IPS DF 19.7 (cell line): ENCODE data around the gene VPREB1.
"Not testable (repeated sequence)": the region's sequence is repeated elsewhere in the genome, so short reads cannot be mapped to it uniquely, and the experiment has no call there.

Experiments
- DNase-seq: peaks from one replicate; pipeline ENCODE4 v3.0.0-alpha.2; 2013; ENCODE audit warnings: low read depth, low spot score

The VPREB1 gene

DNA sequence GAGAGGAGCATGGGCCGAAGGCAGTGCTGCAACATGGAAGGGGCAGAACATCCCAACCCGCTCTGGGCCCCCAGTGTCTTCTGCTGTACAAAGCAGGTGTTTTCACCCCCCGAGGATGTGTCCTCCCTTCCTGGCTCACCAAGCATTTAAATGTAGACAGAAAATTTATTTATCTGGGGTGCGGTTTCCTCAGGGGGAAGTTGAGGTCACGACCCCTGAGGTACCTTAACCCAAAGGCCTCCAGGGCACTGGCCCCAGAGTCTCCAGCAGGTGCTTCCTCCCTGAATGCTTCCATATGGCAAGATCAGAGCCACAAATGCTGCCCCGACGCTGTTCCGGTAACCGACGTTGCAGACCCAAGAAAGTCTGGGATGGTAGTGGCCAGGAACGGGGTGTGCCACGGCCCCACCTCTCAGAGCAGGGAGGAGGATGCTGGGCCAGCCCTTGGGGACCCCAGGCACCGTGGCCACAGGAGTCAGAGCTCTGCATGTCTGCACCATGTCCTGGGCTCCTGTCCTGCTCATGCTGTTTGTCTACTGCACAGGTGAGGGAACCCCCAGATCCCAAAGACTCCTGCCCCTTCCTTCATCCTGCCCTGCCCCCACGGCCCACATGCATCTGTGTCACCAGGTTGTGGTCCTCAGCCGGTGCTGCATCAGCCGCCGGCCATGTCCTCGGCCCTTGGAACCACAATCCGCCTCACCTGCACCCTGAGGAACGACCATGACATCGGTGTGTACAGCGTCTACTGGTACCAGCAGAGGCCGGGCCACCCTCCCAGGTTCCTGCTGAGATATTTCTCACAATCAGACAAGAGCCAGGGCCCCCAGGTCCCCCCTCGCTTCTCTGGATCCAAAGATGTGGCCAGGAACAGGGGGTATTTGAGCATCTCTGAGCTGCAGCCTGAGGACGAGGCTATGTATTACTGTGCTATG is at the start of gene VPREB1:
TSS of gene VPREB1 (plus strand) at position 471 of the 935 bp plus-strand sequence. CDS start at position 499, 28 bp downstream.
- no peak for DNase-seq

DNA sequence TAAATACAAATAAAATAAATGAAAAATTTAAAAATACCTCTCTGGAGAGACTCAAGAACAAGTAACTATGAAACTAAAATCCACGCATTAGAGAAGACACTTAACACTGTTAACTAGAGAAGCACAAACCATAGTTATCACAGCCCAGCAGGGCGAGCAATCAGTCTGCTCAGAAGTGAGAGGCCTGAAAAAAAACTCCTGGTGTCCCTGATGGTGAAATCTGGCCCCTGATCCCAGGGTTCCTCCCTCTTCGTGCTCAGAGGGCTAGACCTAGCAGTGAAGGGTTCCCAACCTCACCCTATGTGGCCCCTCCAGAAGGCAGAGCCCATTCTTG is 49.7 kb upstream of the VPREB1 start:
- DNase-seq = no peak

GRCh38 chr22:22195265-22196017 is 49.1 kb upstream of the VPREB1 start:
- DNase-seq = peak; percentile 69

GRCh38 chr22:22196018-22196533 is 48.5 kb upstream of the VPREB1 start:
- DNase-seq = no peak

- no peak for DNase-seq
Measured at GRCh38 chr22:22196833-22197477, 47.6 kb upstream of the VPREB1 start.

GRCh38 chr22:22197993-22198402 is 46.6 kb upstream of the VPREB1 start:
- no peak for DNase-seq

- DNase-seq = no peak
Measured at GRCh38 chr22:22198751-22199150, 45.8 kb upstream of the VPREB1 start.

DNA sequence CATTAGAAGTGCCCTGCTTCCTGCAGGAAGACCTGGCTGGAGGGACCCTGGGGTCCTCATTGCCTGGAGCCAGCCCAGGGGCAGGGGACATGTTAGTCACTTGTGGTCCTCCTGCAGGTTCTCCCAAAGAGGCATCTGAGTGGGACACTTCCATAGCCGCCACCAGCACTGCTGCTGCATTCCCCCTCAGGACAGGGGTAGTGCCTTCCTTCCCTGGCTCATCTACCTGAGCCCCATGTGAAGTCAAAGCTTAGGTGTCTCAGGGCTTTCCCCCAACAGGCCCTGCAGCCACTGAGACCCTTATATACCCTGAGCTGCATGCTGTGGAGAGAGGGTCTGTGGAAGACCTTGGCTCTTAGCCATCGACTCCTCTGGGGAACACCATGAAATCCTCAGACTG is 45.0 kb upstream of the VPREB1 start:
- no peak for DNase-seq

GRCh38 chr22:22200569-22201184 is 43.9 kb upstream of the VPREB1 start:
- no peak for DNase-seq

- DNase-seq = no peak
Measured at GRCh38 chr22:22201185-22201929, 43.2 kb upstream of the VPREB1 start.

GRCh38 chr22:22201930-22202343 is 42.6 kb upstream of the VPREB1 start:
- no peak for DNase-seq

- no peak for DNase-seq
Measured at GRCh38 chr22:22203048-22203971, 41.3 kb upstream of the VPREB1 start.

- DNase-seq = no peak
Measured at GRCh38 chr22:22207845-22208564, 36.6 kb upstream of the VPREB1 start.

GRCh38 chr22:22208652-22209051 is 35.9 kb upstream of the VPREB1 start:
- no peak for DNase-seq

DNA sequence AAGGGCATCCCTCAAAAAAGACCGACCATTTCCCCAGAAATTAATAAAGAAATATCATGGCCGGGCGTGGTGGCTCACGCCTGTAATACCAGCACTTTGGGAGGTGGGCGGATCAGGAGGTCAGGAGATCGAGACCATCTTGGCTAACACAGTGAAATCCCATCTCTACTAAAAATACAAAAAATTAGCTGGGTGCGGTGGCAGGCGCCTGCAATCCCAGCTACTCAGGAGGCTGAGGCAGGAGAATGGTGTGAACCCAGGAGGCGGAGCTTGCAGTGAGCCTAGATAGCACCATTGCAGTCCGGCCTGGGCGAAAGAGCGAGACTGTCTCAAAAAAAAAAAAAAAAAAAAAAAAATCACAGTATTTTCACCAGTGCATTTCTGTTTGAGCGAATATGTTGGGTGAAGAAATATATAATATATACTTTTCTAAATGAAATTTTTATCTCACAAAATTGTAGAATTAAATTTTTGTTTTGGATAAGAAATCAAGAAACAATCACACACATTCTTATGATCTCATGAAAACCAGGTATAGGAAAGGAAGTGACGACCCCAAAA is 35.4 kb upstream of the VPREB1 start:
- DNase-seq = not testable (repeated sequence)

- DNase-seq = no peak
Measured at GRCh38 chr22:22210375-22210774, 34.2 kb upstream of the VPREB1 start.

DNA sequence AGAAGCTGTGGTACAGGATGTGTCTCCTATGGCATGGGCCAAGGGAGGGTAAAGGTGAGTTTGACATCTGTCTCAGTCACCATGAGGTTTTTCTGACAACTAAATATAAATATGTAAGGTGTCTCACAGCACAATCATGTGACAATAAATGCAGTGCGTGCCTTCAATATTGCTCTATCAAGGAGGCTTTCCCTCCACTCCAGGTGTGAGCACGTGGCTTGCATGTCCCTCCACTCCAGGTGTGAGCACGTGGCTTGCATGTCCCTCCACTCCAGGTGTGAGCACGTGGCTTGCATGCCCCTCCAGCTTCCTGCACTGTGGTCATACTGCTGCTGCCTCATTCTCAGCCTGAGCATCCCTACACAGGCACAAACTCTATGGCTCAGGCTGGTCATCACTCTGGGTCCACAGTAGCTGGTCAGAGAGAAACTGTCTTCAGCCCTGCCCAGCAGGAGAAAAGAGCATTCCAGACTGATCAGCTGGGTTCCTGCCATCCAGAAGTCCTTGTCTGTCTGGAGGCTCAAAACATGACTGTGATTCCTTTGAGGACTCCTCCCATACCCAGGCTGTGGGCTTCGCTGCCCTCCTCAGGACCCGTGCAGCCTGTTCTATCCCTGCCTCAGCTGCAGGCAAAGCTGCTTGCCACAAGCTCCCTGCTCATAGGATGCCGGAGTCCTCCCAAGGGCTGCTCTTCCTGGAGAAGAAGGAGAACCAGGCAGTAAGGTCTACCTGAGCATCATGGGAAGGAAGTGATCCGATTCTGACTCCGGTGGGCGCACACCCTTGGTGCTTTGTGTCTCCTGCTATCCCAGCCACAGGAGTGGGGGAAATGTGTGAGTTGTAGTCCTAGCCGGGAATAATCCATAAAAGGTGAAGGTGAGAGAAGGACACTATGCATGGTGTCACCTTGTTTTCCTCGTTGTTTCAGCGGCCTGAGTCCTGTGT is 33.4 kb upstream of the VPREB1 start:
- no peak for DNase-seq

DNA sequence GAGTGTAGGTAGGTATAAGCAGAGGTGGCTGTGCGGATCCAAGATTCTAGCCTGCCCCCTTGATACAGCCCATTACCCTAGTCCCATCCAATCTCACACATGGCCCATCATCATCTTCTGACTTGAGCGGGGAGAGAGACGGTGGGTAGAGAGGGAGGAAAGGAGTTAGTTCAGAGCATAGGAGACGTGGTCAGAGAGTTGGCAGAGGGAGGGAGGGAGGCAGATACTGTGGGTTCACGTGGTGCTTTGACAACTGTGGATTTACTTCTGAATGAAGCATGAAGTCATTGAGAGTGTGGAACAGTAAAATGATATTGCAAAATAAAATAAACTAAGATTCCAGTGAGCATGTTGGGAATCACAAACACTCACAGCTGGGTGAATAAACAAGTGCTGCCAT is 31.4 kb upstream of the VPREB1 start:
- DNase-seq = no peak
